Measurements from ENCODE around the gene GARIN5B. TPM values are rescaled to one million over a fixed set of nuclear protein-coding genes. Genes with fewer than 3 reads are reported as not detected.
A peak's percentile ranks its signal among the peaks of the same experiment; 100 is the strongest.

The GARIN5B gene
- total and polyA plus RNA-seq, 2 of the 13 experiments (the other 11 are each of a cell fraction or from before 2014, with no cell fraction given) = not detected

DNA sequence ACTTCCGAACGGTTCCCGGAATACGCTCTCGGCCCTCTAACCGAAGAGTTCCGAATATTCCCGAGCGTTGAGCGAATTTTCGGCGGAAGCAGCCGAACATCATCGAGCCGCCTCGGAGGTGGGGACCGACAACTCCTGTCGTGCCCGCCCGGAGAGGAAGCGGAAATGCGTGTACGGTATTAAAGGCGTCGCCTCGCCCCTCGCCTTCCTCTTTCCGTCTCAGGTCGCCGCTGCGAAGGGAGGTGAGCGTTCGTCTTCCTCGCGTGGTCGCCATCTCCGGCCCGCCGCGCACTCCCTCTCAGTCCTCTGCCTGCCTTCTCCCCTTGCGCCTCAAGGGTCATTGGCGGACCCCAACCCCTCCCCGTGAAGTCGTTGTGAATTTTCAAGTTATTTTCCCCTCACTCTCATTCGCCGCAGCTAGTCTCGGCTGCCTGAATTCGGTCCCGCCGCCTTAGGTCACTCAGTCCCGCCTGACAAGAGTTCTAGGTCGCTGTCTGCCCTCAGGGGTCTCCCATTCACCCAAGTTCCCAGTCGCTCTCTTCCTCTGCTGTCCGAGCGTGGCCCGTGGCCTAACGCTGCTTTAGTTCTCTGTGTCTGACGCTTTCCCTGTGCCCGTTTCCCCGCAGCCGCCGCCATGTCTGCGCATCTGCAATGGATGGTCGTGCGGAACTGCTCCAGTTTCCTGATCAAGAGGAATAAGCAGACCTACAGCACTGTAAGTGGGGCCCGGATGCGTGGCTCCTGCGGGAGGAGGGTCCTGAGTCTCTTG, 22.8 kb upstream of the GARIN5B start, which contains the start of gene RPL28 (continued):
- TF ChIP-seq RAD21 (CRISPR knock-in tag; IDR thresholded peaks at IDR 0.05) = no peak
- no peak for TF ChIP-seq WIZ (CRISPR knock-in tag; IDR thresholded peaks at IDR 0.05)
- TF ChIP-seq MEIS2 (CRISPR knock-in tag; IDR thresholded peaks at IDR 0.05) = peak; percentile 82
- TF ChIP-seq JARID2 (CRISPR knock-in tag; IDR thresholded peaks at IDR 0.05; ENCODE audit: insufficient replicate concordance) = peak; percentile 38
- TF ChIP-seq, protein P1, sequence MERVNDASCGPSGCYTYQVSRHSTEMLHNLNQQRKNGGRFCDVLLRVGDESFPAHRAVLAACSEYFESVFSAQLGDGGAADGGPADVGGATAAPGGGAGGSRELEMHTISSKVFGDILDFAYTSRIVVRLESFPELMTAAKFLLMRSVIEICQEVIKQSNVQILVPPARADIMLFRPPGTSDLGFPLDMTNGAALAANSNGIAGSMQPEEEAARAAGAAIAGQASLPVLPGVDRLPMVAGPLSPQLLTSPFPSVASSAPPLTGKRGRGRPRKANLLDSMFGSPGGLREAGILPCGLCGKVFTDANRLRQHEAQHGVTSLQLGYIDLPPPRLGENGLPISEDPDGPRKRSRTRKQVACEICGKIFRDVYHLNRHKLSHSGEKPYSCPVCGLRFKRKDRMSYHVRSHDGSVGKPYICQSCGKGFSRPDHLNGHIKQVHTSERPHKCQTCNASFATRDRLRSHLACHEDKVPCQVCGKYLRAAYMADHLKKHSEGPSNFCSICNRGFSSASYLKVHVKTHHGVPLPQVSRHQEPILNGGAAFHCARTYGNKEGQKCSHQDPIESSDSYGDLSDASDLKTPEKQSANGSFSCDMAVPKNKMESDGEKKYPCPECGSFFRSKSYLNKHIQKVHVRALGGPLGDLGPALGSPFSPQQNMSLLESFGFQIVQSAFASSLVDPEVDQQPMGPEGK (CRISPR knock-in tag; IDR thresholded peaks at IDR 0.05) = peak; percentile 7; the same call in 1 of the 2 replicates
- no peak for TF ChIP-seq HHEX (CRISPR knock-in tag; IDR thresholded peaks at IDR 0.05)
- TF ChIP-seq RBFOX2 (IDR thresholded peaks at IDR 0.05; ENCODE audit: low read depth, low read length) = peak; percentile 97
- 0 out of 2 replicates have a peak, but pooled peaks have one; percentile 10 for TF ChIP-seq TOPORS (CRISPR knock-in tag; IDR thresholded peaks at IDR 0.05)
- no peak for TF ChIP-seq XBP1 (CRISPR knock-in tag; IDR thresholded peaks at IDR 0.05)
- TF ChIP-seq MTA3 (CRISPR knock-in tag; IDR thresholded peaks at IDR 0.05) = no peak
- no peak for TF ChIP-seq TCF12 (IDR thresholded peaks at IDR 0.05)
- no peak for TF ChIP-seq TCF12 (CRISPR knock-in tag; IDR thresholded peaks at IDR 0.05)
- no peak for TF ChIP-seq RFX1 (IDR thresholded peaks at IDR 0.05)
- no peak for TF ChIP-seq ZFP36 (IDR thresholded peaks at IDR 0.05; ENCODE audit: borderline replicate concordance, low read depth, low read length, partially characterized antibody)
- TF ChIP-seq, protein P2, sequence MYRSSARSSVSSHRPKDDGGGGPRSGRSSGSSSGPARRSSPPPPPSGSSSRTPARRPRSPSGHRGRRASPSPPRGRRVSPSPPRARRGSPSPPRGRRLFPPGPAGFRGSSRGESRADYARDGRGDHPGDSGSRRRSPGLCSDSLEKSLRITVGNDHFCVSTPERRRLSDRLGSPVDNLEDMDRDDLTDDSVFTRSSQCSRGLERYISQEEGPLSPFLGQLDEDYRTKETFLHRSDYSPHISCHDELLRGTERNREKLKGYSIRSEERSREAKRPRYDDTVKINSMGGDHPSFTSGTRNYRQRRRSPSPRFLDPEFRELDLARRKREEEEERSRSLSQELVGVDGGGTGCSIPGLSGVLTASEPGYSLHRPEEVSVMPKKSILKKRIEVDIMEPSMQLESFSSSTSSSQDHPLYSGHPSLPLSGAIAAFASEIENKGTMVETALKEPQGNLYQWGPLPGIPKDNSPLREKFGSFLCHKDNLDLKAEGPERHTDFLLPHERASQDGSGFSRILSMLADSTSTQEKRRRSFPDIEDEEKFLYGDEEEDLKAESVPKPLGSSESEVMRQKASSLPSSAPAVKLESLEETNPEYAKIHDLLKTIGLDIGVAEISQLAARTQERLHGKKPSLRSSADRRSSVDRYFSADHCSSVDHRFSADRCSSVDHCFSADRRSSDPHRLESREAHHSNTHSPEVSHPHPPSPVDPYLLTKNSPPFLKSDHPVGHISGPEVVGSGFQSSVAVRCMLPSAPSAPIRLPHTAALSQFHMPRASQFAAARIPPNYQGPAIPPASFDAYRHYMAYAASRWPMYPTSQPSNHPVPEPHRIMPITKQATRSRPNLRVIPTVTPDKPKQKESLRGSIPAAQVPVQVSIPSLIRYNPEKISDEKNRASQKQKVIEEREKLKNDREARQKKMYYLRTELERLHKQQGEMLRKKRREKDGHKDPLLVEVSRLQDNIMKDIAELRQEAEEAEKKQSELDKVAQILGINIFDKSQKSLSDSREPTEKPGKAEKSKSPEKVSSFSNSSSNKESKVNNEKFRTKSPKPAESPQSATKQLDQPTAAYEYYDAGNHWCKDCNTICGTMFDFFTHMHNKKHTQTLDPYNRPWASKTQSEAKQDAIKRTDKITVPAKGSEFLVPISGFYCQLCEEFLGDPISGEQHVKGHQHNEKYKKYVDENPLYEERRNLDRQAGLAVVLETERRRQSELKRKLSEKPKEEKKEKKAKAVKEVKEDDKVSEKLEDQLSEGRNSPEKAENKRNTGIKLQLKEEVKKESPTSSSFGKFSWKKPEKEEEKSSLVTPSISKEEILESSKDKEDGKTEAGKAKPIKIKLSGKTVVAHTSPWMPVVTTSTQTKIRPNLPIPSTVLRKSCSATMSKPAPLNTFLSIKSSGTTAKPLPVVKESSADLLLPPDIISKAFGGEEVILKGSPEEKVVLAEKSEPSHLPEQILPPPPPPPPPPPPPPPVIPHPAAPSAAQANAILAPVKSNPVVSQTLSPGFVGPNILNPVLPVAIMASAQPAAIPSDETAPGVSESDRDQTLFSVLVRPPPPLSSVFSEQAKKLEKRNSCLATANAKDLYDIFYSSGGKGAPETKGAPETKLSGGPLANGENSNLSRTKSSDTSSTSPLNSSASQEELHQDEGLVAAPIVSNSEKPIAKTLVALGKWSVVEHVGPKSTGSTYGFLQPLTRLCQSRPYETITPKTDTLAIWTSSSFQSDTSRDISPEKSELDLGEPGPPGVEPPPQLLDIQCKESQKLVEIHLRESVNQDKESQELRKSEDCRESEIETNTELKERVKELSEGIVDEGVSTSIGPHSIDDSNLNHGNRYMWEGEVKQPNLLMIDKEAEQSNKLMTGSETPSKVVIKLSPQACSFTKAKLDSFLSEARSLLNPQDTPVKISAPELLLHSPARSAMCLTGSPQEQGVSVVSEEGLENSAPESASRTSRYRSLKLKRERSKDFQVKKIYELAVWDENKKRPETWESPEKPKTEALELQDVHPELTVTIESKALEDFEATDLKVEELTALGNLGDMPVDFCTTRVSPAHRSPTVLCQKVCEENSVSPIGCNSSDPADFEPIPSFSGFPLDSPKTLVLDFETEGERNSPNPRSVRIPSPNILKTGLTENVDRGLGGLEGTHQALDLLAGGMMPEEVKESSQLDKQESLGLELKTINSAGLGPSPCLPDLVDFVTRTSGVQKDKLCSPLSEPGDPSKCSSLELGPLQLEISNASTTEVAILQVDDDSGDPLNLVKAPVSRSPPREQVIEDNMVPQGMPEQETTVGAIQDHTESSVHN (CRISPR knock-in tag; IDR thresholded peaks at IDR 0.05) = no peak; the same call in 1 of the 2 replicates
- TF ChIP-seq ZNF709 (CRISPR knock-in tag; IDR thresholded peaks at IDR 0.05) = peak; percentile 72
- TF ChIP-seq, protein P3, sequence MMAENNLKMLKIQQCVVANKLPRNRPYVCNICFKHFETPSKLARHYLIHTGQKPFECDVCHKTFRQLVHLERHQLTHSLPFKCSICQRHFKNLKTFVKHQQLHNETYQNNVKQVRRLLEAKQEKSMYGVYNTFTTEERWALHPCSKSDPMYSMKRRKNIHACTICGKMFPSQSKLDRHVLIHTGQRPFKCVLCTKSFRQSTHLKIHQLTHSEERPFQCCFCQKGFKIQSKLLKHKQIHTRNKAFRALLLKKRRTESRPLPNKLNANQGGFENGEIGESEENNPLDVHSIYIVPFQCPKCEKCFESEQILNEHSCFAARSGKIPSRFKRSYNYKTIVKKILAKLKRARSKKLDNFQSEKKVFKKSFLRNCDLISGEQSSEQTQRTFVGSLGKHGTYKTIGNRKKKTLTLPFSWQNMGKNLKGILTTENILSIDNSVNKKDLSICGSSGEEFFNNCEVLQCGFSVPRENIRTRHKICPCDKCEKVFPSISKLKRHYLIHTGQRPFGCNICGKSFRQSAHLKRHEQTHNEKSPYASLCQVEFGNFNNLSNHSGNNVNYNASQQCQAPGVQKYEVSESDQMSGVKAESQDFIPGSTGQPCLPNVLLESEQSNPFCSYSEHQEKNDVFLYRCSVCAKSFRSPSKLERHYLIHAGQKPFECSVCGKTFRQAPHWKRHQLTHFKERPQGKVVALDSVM (CRISPR knock-in tag; IDR thresholded peaks at IDR 0.05) = no peak; the same call in 1 of the 2 replicates
- peak; percentile 79; the same call in 1 of the 2 replicates for TF ChIP-seq ZNF782 (CRISPR knock-in tag; IDR thresholded peaks at IDR 0.05; ENCODE audit: borderline replicate concordance)
- TF ChIP-seq PLRG1 (conservative IDR thresholded peaks at IDR 0.05) = no peak
